Measurements from ENCODE around the gene TAB2.

TAB2 gene

DNA sequence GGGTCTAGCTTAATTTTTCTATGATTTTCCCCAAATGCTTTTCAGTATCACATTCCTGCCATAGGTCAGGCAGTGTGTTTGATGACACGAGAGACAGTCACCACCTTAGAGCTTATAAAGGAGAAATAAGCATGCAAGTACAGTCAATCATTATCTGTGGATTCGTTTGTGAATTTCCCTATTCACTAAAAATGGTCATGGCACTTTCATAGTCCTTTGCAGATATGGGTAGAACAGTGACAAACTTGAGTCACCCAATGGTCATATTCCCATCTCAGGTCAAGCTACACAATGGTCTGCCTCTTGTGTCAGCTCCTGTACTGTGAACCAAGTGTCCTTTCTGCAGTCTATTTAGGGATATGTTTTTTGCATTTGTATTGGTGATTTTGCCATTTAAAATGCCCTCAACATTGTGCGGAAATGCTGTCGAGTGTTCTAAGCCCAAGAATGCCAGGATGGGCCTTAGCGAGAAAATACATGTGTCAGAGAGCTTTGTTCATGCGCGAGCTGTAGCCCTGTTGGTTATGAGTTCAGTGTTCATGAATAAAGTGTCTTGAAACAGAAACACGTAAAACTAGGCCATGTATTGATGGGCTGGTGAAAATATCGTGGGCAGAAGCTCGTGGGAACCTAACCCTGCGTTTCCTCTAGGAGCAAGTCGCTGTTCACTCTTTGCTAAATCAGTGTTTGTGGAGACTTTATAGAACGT lies 102.3 kb downstream of the TAB2 start:
- TF ChIP-seq SNAI2 (CRISPR knock-in tag; IDR thresholded peaks at IDR 0.05) (no peak), CSDC2 (CRISPR knock-in tag; IDR thresholded peaks at IDR 0.05) (no peak), RARB (CRISPR knock-in tag; IDR thresholded peaks at IDR 0.05) (no peak), ZNF8 (CRISPR knock-in tag; IDR thresholded peaks at IDR 0.05) (no peak)
- TF ChIP-seq, protein P1, sequence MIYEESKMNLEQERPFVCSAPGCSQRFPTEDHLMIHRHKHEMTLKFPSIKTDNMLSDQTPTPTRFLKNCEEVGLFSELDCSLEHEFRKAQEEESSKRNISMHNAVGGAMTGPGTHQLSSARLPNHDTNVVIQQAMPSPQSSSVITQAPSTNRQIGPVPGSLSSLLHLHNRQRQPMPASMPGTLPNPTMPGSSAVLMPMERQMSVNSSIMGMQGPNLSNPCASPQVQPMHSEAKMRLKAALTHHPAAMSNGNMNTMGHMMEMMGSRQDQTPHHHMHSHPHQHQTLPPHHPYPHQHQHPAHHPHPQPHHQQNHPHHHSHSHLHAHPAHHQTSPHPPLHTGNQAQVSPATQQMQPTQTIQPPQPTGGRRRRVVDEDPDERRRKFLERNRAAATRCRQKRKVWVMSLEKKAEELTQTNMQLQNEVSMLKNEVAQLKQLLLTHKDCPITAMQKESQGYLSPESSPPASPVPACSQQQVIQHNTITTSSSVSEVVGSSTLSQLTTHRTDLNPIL (CRISPR knock-in tag; IDR thresholded peaks at IDR 0.05; ENCODE audit: low read depth): no peak
- no peak for ATAC-seq

DNA sequence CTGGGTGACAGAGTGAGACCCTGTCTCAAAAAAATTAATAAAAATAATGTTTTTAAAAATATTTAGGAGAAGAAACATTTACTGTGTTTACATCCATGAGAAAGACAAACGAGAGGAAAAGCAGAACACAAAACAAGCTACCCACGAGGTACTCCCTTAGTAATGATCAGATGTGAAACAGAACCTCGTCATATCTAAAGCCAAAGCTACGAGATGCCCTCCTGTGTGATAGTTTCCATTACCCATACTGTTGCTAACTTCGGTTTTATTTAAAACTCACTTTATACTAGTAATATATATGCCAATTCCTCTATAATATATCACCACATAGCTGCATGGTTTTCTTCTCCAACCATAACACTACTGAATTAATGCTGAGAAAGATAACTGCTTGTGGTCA lies 103.6 kb downstream of the TAB2 start:
- TF ChIP-seq ZNF8 (CRISPR knock-in tag; IDR thresholded peaks at IDR 0.05) (no peak), ZC3H10 (CRISPR knock-in tag; IDR thresholded peaks at IDR 0.05) (no peak), ZNF70 (CRISPR knock-in tag; IDR thresholded peaks at IDR 0.05) (no peak), OSR1 (CRISPR knock-in tag; IDR thresholded peaks at IDR 0.05) (no peak), SNAI2 (CRISPR knock-in tag; IDR thresholded peaks at IDR 0.05) (no peak), RARB (CRISPR knock-in tag; IDR thresholded peaks at IDR 0.05) (no peak), BACH2 (CRISPR knock-in tag; IDR thresholded peaks at IDR 0.05; ENCODE audit: borderline replicate concordance) (no peak), ISL1 (CRISPR knock-in tag; IDR thresholded peaks at IDR 0.05) (no peak), TOX (CRISPR knock-in tag; IDR thresholded peaks at IDR 0.05; ENCODE audit: borderline replicate concordance) (no peak), ZFP30 (CRISPR knock-in tag; IDR thresholded peaks at IDR 0.05) (no peak), CSDC2 (CRISPR knock-in tag; IDR thresholded peaks at IDR 0.05) (no peak), TCF4 (CRISPR knock-in tag; IDR thresholded peaks at IDR 0.05; ENCODE audit: borderline replicate concordance) (no peak), ARNTL (CRISPR knock-in tag; IDR thresholded peaks at IDR 0.05; ENCODE audit: borderline replicate concordance, low read depth) (no peak)
- TF ChIP-seq, protein P2, sequence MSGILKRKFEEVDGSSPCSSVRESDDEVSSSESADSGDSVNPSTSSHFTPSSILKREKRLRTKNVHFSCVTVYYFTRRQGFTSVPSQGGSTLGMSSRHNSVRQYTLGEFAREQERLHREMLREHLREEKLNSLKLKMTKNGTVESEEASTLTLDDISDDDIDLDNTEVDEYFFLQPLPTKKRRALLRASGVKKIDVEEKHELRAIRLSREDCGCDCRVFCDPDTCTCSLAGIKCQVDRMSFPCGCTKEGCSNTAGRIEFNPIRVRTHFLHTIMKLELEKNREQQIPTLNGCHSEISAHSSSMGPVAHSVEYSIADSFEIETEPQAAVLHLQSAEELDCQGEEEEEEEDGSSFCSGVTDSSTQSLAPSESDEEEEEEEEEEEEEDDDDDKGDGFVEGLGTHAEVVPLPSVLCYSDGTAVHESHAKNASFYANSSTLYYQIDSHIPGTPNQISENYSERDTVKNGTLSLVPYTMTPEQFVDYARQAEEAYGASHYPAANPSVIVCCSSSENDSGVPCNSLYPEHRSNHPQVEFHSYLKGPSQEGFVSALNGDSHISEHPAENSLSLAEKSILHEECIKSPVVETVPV (CRISPR knock-in tag; IDR thresholded peaks at IDR 0.05): no peak
- TF ChIP-seq, protein P1 (CRISPR knock-in tag; IDR thresholded peaks at IDR 0.05; ENCODE audit: low read depth): no peak
- TF ChIP-seq, protein P3, sequence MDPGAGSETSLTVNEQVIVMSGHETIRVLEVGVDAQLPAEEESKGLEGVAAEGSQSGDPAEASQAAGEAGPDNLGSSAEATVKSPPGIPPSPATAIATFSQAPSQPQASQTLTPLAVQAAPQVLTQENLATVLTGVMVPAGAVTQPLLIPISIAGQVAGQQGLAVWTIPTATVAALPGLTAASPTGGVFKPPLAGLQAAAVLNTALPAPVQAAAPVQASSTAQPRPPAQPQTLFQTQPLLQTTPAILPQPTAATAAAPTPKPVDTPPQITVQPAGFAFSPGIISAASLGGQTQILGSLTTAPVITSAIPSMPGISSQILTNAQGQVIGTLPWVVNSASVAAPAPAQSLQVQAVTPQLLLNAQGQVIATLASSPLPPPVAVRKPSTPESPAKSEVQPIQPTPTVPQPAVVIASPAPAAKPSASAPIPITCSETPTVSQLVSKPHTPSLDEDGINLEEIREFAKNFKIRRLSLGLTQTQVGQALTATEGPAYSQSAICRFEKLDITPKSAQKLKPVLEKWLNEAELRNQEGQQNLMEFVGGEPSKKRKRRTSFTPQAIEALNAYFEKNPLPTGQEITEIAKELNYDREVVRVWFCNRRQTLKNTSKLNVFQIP (CRISPR knock-in tag; IDR thresholded peaks at IDR 0.05; ENCODE audit: borderline replicate concordance, low read depth): no peak
- TF ChIP-seq, protein P4, sequence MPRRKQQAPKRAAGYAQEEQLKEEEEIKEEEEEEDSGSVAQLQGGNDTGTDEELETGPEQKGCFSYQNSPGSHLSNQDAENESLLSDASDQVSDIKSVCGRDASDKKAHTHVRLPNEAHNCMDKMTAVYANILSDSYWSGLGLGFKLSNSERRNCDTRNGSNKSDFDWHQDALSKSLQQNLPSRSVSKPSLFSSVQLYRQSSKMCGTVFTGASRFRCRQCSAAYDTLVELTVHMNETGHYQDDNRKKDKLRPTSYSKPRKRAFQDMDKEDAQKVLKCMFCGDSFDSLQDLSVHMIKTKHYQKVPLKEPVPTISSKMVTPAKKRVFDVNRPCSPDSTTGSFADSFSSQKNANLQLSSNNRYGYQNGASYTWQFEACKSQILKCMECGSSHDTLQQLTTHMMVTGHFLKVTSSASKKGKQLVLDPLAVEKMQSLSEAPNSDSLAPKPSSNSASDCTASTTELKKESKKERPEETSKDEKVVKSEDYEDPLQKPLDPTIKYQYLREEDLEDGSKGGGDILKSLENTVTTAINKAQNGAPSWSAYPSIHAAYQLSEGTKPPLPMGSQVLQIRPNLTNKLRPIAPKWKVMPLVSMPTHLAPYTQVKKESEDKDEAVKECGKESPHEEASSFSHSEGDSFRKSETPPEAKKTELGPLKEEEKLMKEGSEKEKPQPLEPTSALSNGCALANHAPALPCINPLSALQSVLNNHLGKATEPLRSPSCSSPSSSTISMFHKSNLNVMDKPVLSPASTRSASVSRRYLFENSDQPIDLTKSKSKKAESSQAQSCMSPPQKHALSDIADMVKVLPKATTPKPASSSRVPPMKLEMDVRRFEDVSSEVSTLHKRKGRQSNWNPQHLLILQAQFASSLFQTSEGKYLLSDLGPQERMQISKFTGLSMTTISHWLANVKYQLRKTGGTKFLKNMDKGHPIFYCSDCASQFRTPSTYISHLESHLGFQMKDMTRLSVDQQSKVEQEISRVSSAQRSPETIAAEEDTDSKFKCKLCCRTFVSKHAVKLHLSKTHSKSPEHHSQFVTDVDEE (CRISPR knock-in tag; IDR thresholded peaks at IDR 0.05): no peak
- no peak for ATAC-seq

DNA sequence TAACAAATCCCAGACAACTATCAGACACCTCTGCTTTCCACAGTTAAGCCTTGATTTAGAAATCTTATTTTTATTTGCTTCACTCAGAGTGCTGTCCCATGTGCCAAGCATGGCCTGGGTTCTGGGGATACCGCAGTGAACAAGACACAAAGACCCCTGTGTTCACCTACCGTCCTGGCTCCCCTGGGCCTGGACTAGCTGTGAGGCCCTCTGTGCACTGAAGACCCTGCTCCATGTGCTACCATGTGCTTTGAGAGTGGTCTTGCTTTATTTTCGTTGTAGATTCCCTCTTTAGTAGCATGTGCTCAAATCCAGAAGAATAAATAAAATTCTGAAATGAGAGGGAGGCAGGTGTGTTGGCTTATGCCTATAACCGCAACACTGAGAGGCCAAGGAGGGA lies 105.1 kb downstream of the TAB2 start:
- no peak for TF ChIP-seq ZNF70 (CRISPR knock-in tag; IDR thresholded peaks at IDR 0.05)
- TF ChIP-seq, protein P3 (CRISPR knock-in tag; IDR thresholded peaks at IDR 0.05; ENCODE audit: borderline replicate concordance, low read depth): no peak
- TF ChIP-seq ARNTL (CRISPR knock-in tag; IDR thresholded peaks at IDR 0.05; ENCODE audit: borderline replicate concordance, low read depth): no peak
- TF ChIP-seq ZFP30 (CRISPR knock-in tag; IDR thresholded peaks at IDR 0.05): no peak
- no peak for ATAC-seq

Measured in SK-N-SH treated with all-trans-retinoic acid at 6 μM for 48 hours (cell line).